Raji (cell line): ENCODE results near the gene ATP2A3.

Experiments
- POLR2A ChIP-seq: IDR thresholded peaks from 2 replicates; pipeline ENCODE4 v1.6.1; 2011; ENCODE audit warnings: low read depth, low read length, control low read depth; ENCODE audit not compliant: insufficient read depth

Gene ATP2A3

DNA sequence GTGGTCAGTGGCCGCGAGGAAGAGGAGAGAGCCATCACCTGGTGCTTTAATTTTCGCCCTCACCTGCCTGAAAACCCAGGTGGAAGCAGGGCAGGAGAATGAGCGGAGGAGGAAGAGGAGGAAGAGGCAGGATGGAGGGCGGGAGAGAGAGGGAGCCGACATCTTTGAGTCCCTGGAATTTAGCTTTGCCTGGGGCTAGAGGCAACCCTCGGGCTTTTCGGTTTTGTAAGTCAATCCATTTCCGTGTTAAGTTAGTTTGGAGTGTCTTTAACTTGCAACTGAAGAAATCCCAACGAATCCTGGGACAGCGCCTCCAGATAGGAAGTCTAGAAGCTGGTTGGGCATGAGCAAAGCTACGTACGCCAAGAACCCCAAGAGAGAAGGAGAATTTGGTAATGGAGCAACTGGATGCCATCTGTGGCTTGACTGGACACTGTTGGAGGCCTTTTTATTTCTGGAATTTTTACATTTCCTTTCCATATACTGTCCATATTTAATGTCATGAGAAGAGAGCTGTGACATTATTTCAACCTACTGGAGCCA, 36.9 kb upstream of the ATP2A3 start:
- no peak for TF ChIP-seq POLR2A

DNA sequence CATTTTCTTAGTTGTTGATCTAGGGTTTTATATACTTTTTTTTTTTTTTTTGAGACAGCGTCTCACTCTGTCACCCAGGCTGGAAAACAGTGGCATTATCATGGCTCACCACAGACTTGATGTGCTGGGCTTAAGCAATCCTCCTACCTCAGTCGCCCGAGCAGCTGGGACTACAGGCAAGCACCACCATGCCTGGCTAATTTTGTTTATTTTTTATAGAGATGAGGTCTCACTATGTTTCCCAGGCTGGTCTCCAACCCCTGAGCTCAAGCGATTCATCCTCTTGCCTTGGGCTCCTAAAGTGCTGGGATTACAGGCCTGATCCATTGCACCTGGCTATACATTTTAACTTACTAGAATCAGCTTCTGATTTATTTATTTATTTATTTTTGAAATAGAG, 34.2 kb upstream of the ATP2A3 start:
- no peak for TF ChIP-seq POLR2A

DNA sequence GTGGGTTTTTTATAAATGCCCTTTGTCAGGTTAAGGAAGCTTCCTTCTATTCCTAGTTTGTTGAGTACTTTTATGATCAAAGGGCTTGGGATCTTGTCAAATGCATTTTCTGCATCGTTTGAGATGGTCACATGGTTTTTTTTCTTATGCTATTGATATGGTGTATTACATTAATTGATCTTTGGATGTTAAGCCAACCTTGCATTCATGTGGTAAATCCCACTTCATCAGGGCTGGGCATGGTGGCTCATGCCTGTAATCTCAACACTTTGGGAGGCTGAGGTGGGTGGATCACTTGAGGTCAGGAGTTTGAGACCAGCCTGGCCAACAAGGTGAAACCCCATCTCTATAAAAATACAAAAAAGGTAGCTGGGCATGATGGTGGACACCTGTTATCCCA, 30.8 kb upstream of the ATP2A3 start:
- TF ChIP-seq POLR2A, result no peak

DNA sequence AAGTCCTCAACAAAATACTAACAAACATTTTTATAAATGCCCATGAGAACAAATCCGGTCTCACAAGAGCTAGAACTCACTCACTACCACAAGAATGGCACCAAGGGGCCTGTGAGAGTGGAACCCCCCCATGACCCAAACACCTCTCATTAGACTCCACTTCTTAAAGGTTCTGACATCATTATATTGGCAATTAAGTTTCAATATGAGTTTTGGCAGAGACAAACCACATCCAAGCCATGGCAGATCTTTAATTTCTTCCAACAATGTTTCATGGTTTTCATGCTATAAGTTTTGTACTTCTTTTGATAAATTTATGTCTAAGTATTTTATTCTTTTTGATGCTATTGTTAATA, 30.0 kb upstream of the ATP2A3 start:
- TF ChIP-seq POLR2A, result no peak

DNA sequence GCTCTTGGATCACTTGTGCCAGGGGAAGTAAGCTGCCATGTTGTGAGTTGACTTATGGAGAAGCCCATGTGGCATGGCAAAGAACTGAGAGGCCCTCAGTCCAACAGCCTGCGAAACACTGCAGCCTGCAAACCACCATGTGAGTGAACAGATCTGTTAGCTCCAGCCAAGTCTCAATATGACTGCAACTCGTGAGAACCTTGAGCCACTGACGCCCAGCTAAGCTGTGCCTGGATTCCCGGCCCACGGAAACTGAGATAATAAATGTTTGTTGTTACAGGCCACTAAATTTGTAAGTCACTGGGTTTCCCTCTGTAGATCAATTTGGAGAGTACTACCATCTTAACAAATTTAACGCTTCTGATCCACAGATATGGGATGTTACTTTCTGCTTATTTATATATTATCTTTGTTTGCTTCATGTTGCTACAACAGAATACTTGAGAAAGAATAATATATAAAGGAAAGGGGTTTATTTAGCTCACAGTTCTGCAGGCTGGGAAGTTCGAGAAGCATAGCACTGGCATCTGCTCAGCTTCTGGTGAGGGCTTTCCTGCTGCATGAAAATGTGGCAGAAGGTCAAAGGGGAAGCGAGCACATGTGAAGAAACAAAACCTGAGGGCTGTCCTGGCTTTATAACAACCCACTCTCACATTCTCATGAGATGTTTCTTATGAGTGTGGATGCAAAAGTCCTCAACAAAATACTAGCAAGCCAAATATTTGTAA, 29.4 kb upstream of the ATP2A3 start:
- no peak for TF ChIP-seq POLR2A

DNA sequence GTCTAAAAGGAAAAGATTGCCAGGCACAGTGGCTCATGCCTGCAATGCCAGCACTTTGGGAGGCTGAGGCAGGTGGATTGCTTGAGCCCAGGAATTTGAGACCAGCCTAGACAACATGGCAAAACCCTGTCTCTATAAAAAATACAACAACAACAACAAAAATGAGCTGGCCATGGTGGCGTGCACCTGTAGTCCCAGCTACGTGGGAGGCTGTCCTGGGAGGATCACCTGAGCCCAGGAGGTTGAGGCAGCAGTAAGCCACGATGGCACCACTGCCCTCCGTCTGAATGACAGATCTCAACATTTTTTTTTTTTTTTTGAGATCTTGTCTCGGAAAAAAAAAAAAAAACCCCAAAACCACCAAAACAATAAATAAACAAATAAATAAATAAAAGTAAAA, 28.1 kb upstream of the ATP2A3 start:
- no peak for TF ChIP-seq POLR2A

DNA sequence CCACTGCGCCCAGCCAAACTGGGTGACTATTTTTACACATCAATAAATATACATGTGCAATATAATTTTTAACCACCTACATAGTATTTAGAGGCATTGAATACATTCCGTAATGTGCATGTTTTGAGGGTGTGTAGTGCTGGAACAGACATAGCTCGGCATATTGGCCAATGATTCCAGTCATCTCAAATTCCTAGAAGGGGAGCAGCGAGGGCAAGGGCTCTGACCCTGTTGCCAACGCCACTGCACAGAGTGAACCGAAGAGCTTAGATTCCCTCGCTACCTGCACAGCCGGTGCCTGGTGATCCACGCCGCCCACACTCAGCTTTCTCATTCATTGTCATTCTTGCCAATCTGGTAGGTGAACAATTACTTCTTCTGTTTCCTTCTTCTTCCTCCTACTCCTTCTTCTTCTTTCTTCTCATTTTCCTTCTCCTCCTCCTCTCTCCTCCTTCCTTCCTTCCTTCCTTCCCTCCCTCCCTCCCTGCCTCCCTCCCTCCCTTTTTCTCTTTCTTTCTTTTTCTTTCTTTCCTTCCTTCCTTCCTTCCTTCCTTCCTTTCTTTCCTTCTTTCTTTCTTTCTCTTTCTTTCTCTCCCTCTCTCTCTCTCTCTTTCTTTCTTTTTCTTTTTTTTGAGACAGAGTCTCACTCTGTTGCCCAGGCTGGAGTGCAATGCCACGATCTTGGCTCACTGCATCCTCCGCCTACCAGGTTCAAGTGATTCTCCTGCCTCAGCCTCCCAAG, 26.3 kb upstream of the ATP2A3 start:
- no peak for TF ChIP-seq POLR2A

DNA sequence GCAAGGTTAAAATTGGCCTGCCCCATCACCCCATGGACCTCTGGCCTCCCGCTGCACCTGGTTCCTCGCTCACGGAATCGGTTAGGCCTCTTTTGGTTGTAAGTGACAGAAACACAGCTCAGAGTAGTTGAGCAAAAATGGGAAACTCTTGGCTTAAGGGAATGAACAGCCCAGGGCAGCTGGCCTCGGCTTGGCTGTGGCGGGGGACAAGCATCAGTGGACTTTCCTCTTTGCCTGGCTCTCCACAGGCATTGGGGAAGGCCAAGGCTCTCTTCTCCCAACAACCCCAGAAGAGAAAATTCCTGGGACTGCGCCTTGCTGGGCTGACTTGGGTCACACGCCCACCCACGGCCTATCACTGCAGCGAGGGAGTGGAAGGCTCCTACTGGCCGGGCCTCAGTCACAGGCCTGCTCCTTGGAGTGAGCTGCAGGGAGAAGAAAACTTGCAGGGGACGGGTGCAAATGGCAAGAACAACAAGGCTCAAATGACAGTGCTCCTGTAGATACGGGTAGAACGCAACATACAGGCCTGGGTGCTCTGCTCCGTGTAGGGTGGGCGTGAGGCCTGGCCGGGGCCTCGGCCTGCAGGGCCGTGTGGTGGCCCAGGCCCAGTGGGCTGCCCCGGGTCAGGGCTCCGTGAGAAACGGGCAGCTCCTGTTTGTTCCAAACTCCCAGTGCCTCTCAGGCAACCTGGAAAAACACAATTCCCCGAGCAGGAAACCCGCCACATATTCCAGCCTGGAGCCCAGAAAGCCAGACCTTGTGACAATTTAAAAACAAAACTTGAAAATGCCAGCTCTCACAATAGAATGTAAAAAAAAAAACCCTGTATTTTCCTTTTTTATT, 25.0 kb upstream of the ATP2A3 start:
- no peak for TF ChIP-seq POLR2A

DNA sequence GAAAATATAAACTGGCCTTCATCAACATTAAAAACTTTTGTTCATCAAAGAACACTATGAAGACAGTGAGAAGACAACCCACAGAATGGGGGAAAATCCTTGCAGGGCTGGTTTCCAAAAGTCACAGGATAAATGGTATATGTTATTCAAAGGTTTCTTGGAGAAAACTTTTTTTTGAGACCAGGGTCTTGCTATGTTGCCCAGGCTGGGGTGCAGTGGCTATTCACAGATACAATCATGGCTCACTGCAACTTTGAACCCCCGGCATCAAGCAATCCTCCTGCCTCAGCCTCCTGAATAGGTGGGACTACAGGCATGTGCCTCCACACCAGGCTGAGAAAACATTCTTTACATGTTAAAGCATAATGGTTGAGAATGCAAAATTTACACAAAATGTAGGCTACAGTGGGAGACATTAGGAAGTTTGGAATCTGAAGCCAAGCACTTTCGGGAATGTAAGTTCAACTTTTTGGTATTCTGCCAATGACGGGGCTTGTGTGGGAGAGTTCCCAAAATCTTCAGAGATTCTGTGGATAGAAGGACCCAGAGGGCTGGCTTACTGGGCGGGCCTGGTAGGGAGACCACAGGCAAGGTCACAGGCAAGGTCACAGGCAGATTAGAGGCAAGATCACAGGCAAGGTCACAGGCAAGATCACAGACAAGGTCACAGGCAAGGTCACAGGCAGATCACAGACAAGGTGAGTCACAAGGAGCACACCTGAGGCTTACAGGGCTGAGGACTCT, 24.2 kb upstream of the ATP2A3 start:
- no peak for TF ChIP-seq POLR2A

DNA sequence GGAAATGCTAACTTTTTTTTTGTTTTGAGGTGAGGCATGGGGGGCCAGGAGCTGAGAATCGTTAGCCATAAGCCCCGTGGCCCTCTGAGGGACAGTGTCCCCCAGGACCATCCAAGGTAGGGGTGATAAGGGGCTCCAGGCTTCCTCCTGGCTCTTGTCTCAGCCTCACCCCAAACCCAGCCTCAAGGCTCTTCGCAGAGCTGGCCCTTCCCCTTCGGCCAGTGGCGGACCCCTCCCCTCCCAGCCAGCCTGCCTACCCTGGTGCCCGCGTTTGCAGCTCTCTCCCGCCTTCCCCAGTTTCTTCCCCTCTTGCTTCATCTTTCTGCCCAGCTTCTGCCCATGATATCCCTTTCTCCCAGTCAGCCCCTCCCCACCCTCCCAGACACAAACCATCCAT, 22.7 kb upstream of the ATP2A3 start:
- no peak for TF ChIP-seq POLR2A

DNA sequence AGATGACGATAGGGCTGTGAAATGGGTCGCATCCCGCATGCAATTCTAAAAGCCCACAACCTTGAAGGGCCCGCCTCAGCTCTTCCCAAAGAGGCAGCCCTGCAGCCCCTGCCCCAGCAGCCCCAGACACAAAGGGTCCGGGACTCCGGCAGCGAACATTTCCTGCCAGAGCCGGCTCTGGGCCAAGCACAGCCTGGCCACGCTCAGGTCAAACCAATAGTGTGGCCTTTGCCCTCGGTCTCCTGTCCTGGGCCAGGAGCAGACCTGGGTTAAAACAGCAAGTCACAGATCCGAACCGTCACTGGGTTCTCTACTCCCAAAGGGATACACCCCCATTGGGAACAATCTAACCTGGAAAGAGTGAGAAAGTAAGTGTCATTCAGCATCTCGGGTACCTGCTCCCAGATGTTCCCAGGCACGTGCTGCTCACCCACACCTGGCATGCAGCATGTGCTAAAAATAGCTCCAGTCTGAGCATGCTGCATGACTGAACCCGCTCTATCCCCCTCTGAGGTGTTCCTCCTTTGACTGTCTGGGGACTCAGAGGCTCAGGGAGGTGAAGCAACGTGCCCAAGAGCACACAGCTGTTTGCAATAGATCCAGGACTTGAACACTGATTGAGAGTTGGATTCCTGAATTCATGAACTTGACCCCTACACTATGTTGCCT, 22.2 kb upstream of the ATP2A3 start:
- TF ChIP-seq POLR2A, result no peak

DNA sequence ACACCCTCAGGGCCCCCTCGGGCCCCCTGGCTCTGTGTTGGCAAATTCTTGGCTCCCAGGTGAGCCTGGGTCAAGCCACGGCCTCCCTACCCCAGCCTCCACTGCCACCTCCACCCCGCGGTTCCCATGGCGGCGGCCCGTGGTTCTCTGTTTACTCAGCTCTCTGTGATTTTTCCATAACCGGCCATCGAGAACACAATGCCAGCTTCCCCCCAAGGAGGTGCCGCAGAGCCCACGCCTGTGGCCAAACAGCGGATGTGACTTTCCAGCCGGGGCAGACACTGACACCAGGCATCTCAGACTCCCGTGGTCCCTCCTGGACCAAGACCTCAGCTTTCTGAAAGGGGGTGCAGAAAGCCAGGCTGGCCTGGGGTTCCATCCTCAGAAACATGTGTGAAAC, 21.6 kb upstream of the ATP2A3 start:
- TF ChIP-seq POLR2A, result no peak

DNA sequence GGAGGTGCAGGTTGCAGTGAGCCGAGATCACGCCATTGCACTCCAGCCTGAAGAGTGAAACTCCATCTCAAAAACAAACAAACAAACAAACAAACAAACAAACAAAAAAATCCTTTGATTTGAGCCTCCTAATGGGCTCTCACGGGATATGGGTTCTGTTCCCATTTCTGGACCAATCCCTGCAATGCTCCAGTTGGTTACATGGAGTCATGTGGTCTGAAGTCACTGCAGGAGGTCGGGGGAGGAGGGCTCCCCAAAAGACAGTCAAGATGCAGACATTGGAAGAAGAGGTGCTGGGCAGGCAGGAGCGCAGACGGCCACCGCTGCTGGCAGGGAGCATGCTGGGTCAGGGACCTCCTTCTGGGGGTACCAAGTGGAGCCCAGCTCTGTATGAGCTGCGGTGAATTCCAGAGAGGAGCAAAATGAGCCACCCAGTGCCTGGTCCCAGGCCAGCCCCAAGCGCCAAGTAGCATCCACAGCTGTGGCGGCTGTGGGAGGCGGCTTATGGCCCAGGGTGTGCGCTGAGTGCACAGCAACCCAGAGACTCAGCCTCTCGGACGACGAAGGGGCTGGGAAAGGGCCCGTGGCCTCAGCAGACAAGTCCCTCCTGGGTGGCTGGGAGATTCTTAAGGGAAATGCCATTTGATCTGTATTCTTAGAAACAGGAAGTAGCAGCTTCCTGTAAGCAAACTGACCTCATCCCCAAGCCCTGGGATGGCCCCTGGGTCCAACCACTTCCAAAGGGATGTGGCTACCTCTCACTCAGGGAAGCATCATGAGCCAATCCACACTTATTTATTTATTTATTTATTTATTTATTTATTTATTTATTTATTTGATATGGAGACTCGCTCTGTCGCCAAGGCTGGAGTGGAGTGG, 19.6 kb upstream of the ATP2A3 start:
- TF ChIP-seq POLR2A, result no peak
